T-helper 17 cell (primary cell): ENCODE data around the gene RBBP8. TPM values are rescaled to one million over a fixed set of nuclear protein-coding genes. Genes with fewer than 3 reads are reported as not detected.
A peak's percentile ranks its signal among the peaks of the same experiment; 100 is the strongest.
"Not testable (repeated sequence)": the region's sequence is repeated elsewhere in the genome, so short reads cannot be mapped to it uniquely, and the experiment has no call there.

Experiments used
- ATAC-seq: fragments of 150-1000 bp; cut with Tn5 transposase; 2 replicates; pipeline ENCODE4 v1.10.0; 2021; ENCODE audit warnings: mild to moderate bottlenecking, moderate library complexity
- DNase-seq, 3 donors: peaks; one replicate each; pipeline versions ENCODE4 v3.0.0 to v3.0.0-alpha.2; 2020 to 2021
- H3K9me3 ChIP-seq: one replicate; pipeline ENCODE4 v1.7.0; 2013; ENCODE audit warnings: low read length, mild to moderate bottlenecking; ENCODE audit not compliant: control insufficient read depth, poor library complexity, severe bottlenecking
- H3K27ac Mint-ChIP-seq: one replicate; pipeline ENCODE4 v1.8.0; 2022; ENCODE audit warnings: mild to moderate bottlenecking, moderate library complexity, mixed read lengths
- H3K27me3 Mint-ChIP-seq: one replicate; pipeline ENCODE4 v1.8.0; 2022; ENCODE audit warnings: mixed read lengths
- H3K36me3 Mint-ChIP-seq: one replicate; pipeline ENCODE4 v1.8.0; 2022; ENCODE audit warnings: low read depth, mixed read lengths
- H3K4me1 Mint-ChIP-seq: one replicate; pipeline ENCODE4 v1.8.0; 2022; ENCODE audit warnings: mild to moderate bottlenecking, mixed read lengths
- H3K4me3 Mint-ChIP-seq: one replicate; pipeline ENCODE4 v1.8.0; 2022; ENCODE audit warnings: mild to moderate bottlenecking, moderate library complexity, mixed read lengths
- total RNA-seq, 4 donors: library from RNA in 2 of 4; stranded (reverse) in 2 of 4; gene quantifications; one replicate each; pipeline ENCODE4 v1.2.3 and lab custom pipeline; 2022 to 2026

Gene RBBP8
- total RNA-seq, 2 donors from 2014 or later, result 3.3 to 3.8 TPM

- not testable (repeated sequence) for DNase-seq, H3K4me3 Mint-ChIP-seq, H3K27ac Mint-ChIP-seq, H3K36me3 Mint-ChIP-seq, H3K27me3 Mint-ChIP-seq, H3K9me3 ChIP-seq, H3K4me1 Mint-ChIP-seq, ATAC-seq
Observed at GRCh38 chr18:22953982-22954381, 20.9 kb downstream of the RBBP8 start.

GRCh38 chr18:22956226-22956625 lies 23.1 kb downstream of the RBBP8 start:
- DNase-seq (no peak), ATAC-seq (no peak)
- Mint-ChIP-seq H3K27ac (no peak overlapping the region), H3K4me3 (no peak overlapping the region), H3K36me3 (no peaks in the 10 kb centered on the region), H3K4me1 (peaks cover 5% of the 10 kb centered on the region), H3K27me3 (no peaks in the 10 kb centered on the region)
- H3K9me3 ChIP-seq, result no peaks in the 10 kb centered on the region

- peaks cover 10% of the 10 kb centered on the region for H3K4me1 Mint-ChIP-seq
- H3K9me3 ChIP-seq, result no peaks in the 10 kb centered on the region
- H3K27me3 Mint-ChIP-seq, result no peaks in the 10 kb centered on the region
- ATAC-seq (no peak), DNase-seq (no peak)
- no peak overlapping the region for H3K4me3 Mint-ChIP-seq
- peaks cover 2% of the 10 kb centered on the region for H3K36me3 Mint-ChIP-seq
- no peak overlapping the region for H3K27ac Mint-ChIP-seq
Observed at GRCh38 chr18:22961156-22961555, 28.0 kb downstream of the RBBP8 start.

- no peak for DNase-seq
- H3K27me3 Mint-ChIP-seq, result no peaks in the 10 kb centered on the region
- peaks cover 2% of the 10 kb centered on the region for H3K36me3 Mint-ChIP-seq
- H3K9me3 ChIP-seq, result no peaks in the 10 kb centered on the region
- no peak overlapping the region for H3K4me3 Mint-ChIP-seq
- H3K4me1 Mint-ChIP-seq, result peaks cover 10% of the 10 kb centered on the region
- no peak overlapping the region for H3K27ac Mint-ChIP-seq
- no peak for ATAC-seq
Observed at GRCh38 chr18:22962004-22962403, 28.9 kb downstream of the RBBP8 start.

DNA sequence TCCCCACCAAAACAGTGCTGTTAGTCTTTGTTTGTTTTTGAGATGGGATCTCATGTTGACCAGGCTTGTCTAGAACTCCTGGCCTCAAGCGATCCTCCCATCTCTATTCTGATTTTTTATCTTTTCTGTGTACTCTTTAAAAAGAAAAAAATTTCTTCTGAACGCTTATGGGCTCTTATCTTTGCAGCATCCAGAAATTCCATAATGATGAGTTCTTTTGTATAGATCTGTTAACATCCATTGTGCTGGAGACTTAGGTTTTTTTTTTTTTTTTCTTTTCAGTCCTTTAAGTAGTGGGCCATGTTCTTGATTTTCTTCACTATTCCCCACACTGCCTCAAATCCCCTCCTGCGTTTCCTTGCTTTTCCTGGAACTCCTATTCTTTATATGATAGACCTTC lies 31.0 kb downstream of the RBBP8 start:
- ATAC-seq, result no peak

GRCh38 chr18:22964722-22965121 lies 31.6 kb downstream of the RBBP8 start:
- Mint-ChIP-seq H3K4me3 (no peak overlapping the region), H3K27me3 (no peaks in the 10 kb centered on the region), H3K36me3 (peaks cover 2% of the 10 kb centered on the region), H3K4me1 (peaks cover 7% of the 10 kb centered on the region), H3K27ac (no peak overlapping the region)
- H3K9me3 ChIP-seq, result no peaks in the 10 kb centered on the region
- no peak for DNase-seq
- ATAC-seq, result no peak

More for the DNA sequence above, 31.0 kb downstream of the RBBP8 start:
- no peak for DNase-seq
- Mint-ChIP-seq H3K4me3 (no peak overlapping the region), H3K27ac (no peak overlapping the region), H3K27me3 (no peaks in the 10 kb centered on the region), H3K36me3 (peaks cover 2% of the 10 kb centered on the region), H3K4me1 (peaks cover 7% of the 10 kb centered on the region)
- no peaks in the 10 kb centered on the region for H3K9me3 ChIP-seq

DNA sequence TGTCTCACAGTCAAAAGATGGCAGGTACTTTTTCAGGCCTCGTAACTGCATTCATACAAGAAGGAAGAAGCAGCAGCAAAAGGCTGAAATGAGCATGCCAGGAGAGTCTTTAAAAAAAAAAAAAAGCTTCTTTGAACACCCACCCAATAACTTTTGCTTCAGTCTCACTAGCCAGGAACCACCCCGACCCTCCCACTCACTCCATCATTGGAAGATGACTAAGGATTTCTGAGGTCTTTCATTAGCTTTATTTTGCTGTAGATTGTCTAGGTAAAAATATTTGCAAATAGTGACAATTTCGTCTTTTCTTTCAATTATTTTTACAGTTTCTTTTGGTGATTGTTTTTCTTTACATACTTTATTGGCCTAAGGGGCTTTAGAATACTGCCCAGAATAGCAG lies 37.9 kb downstream of the RBBP8 start:
- DNase-seq (no peak), ATAC-seq (no peak)
- Mint-ChIP-seq H3K4me3 (no peak overlapping the region), H3K27me3 (no peaks in the 10 kb centered on the region), H3K27ac (no peak overlapping the region), H3K36me3 (no peaks in the 10 kb centered on the region), H3K4me1 (peaks cover under 1% of the 10 kb centered on the region)
- no peaks in the 10 kb centered on the region for H3K9me3 ChIP-seq

DNA sequence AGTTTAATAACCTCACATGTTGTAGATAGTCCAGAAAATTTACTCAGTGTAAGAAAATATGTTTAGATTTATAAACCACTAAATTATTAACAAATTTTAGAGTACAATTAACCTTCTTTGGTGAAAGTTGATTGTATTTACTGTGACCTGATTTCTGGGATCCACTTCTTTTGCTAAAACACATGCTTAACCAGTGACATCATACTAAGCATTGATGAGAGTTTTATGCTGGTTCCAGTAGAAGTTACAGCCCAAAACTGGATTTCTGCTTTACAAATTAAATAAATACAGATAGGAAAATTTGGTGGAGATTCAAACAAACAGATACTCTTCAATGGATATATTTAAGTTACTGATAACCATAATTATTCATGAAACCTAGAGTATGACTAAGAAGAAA lies 40.9 kb downstream of the RBBP8 start:
- Mint-ChIP-seq H3K4me1 (peaks cover 7% of the 10 kb centered on the region), H3K4me3 (no peak overlapping the region), H3K36me3 (no peaks in the 10 kb centered on the region), H3K27ac (no peak overlapping the region), H3K27me3 (no peaks in the 10 kb centered on the region)
- H3K9me3 ChIP-seq, result no peaks in the 10 kb centered on the region
- ATAC-seq (no peak), DNase-seq (no peak)

GRCh38 chr18:22974707-22975106 lies 41.6 kb downstream of the RBBP8 start:
- H3K27me3 Mint-ChIP-seq, result no peaks in the 10 kb centered on the region
- DNase-seq, result no peak
- no peaks in the 10 kb centered on the region for H3K36me3 Mint-ChIP-seq
- no peak overlapping the region for H3K4me3 Mint-ChIP-seq
- no peaks in the 10 kb centered on the region for H3K9me3 ChIP-seq
- no peak overlapping the region for H3K27ac Mint-ChIP-seq
- no peak for ATAC-seq
- peaks cover 7% of the 10 kb centered on the region for H3K4me1 Mint-ChIP-seq

GRCh38 chr18:22975508-22975907 lies 42.4 kb downstream of the RBBP8 start:
- no peak overlapping the region for H3K4me3 Mint-ChIP-seq
- no peaks in the 10 kb centered on the region for H3K27me3 Mint-ChIP-seq
- H3K4me1 Mint-ChIP-seq, result peaks cover 9% of the 10 kb centered on the region
- no peak overlapping the region for H3K27ac Mint-ChIP-seq
- no peak for ATAC-seq
- no peak for DNase-seq
- peaks cover 3% of the 10 kb centered on the region for H3K36me3 Mint-ChIP-seq
- no peaks in the 10 kb centered on the region for H3K9me3 ChIP-seq

DNA sequence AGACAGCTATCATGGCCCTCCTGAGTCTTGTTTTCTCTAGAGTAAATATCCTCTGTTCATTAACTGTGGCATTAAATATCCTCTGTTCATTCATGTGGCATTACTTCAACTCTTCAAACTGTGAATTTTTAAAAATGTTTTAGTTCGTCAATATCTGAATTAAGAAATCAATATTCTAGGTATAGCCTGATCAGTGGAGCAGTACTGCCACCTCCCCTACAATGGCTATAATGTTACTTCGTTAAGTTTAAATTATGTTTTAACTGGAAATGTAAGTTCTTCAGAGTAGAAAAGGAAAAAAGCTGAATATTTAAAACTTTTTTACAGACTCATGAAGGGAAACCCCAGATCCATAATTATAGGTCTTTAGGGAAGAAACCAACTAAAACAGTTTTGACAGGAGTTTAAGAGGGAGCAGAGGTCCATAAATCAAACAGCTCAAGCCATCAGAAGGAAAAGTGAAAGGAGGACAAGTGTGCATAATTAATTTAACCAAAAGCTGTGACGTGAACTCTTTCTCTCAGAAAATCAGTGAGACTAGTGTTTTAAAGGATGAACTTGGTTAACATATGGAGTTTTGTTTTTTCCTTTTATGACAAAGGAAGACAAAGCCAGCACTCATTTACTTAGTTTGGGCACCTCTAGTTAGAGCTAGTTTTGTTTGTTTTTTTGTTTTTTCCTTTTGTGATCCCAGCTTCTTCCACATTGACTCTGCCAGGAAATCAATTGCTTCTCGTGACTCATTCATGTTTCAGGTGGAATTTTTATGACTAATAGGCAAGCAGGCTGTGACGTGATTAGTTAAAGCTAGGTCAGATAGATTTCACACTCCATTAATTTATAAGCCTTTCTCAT lies 44.9 kb downstream of the RBBP8 start:
- Mint-ChIP-seq H3K4me3 (no peak overlapping the region), H3K36me3 (peaks cover 3% of the 10 kb centered on the region), H3K27ac (peak overlapping the region; percentile 41), H3K27me3 (peaks cover 5% of the 10 kb centered on the region), H3K4me1 (peaks cover 14% of the 10 kb centered on the region)
- ATAC-seq (no peak), DNase-seq (no peak)
- H3K9me3 ChIP-seq, result no peaks in the 10 kb centered on the region

- peaks cover 14% of the 10 kb centered on the region for H3K4me1 Mint-ChIP-seq
Observed at GRCh38 chr18:22980394-22980793, 47.3 kb downstream of the RBBP8 start.

GRCh38 chr18:22981274-22982133 lies 48.4 kb downstream of the RBBP8 start:
- H3K4me3 Mint-ChIP-seq, result no peak overlapping the region
- H3K27me3 Mint-ChIP-seq, result peaks cover 5% of the 10 kb centered on the region
- no peaks in the 10 kb centered on the region for H3K9me3 ChIP-seq
- H3K27ac Mint-ChIP-seq, result no peak overlapping the region
- DNase-seq, result no peak
- peaks cover 14% of the 10 kb centered on the region for H3K4me1 Mint-ChIP-seq
- H3K36me3 Mint-ChIP-seq, result peaks cover 6% of the 10 kb centered on the region
- no peak for ATAC-seq

More at GRCh38 chr18:22980394-22980793, 47.3 kb downstream of the RBBP8 start:
- peaks cover 6% of the 10 kb centered on the region for H3K36me3 Mint-ChIP-seq
- no peak for DNase-seq
- peaks cover 5% of the 10 kb centered on the region for H3K27me3 Mint-ChIP-seq
- ATAC-seq, result no peak
- no peak overlapping the region for H3K4me3 Mint-ChIP-seq
- no peaks in the 10 kb centered on the region for H3K9me3 ChIP-seq
- no peak overlapping the region for H3K27ac Mint-ChIP-seq
